Stimulated activated CD4-positive, alpha-beta T cell treated with anti-CD3 and anti-CD28 coated beads, Interleukin-12 subunit alpha, Interleukin-12 subunit beta, amount 100 ng/mL, for 4 hours (primary cell): ENCODE results near the gene NLGN4X.

Source experiments
- DNase-seq: peaks from one replicate; pipeline ENCODE4 v3.0.0-alpha.2; 2020

NLGN4X gene

GRCh38 chrX:6228720-6229119, at the start of gene NLGN4X:
NLGN4X (minus strand) TSS chrX:6228867; CDS start chrX:6151466, 77,401 bp downstream.
- no peak for DNase-seq

DNA sequence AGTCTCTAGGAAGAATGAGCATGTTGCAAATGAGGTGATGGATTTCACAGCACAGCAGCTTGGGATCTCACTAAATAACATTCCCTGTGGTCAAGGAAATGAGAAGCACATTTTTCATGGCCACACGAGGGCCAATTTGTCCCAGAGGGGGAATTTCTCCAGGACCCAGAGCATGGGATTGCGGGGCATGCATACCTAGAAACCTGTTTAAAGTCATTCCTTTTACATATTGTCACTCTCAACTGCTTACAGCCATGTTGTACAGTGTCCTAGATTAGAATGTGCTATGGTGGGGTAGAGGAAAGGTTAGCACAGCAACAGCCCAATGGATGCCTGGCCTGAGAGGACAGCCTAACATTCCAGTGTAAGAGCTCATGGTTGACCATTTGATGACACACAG, 37.4 kb upstream of the NLGN4X start:
- no peak for DNase-seq

DNA sequence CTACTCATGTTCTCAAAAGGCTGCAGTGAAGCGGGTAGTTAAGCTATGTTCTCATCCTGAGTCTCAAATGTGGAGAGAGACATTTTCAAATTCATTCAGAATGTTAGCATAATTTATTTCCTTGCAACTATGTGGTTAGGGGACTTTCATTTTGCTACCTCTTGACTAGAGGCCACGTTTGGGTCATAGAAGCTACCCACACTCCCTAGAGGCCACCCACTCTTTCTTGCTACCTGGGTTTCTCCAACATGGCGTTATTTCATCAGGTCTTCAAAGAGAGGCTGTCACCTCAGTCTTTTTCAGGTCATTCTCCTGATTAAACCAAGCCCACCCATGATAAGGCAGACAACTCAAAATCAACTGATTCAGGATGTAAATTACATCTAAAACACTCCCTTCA, 34.3 kb upstream of the NLGN4X start:
- DNase-seq: no peak

DNA sequence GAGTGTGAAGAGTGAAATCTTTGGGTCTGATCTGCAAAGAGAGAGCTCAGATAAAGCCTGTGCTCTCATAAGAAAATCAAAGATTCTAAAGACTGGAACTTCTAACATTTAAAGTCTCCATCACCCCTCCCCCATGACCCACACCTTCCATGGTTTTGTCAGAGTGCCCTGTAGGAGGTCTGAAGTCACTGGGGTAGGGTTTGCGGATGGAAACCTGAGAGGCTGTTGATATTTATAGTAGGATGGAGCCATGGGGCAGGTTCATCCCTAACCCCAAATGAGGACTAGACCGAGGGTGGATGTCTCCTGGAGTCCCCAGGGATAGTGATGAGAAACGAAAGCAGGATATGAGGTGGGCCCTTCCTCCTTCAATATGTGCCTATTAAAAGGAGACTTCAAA, 28.4 kb upstream of the NLGN4X start:
- no peak for DNase-seq

DNA sequence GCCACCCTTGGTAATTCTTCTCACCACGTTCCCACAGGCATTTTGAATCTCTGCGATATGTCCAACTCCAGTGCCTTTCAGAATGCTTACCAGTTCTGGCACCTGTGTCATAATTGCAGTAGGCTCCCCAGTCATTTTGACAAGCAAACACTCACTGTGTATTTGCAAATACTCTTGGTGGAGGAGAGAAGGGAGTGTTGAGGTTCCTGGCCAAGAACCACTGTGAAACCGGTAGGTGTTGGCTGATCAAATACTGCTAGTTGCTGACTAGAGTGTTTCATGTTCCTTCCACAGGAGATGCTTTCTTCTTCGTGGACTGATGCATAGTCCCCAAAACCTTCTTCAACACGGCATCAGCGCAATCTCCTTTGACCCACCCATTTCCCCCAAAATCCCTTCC, 16.0 kb upstream of the NLGN4X start:
- DNase-seq: no peak

- DNase-seq: no peak
These were observed 9.9 kb upstream of the NLGN4X start for GRCh38 chrX:6238576-6238975.

GRCh38 chrX:6227935-6228334, 732 bp downstream of the NLGN4X start:
- DNase-seq: no peak

GRCh38 chrX:6227453-6227835, 1.2 kb downstream of the NLGN4X start:
- no peak for DNase-seq

DNA sequence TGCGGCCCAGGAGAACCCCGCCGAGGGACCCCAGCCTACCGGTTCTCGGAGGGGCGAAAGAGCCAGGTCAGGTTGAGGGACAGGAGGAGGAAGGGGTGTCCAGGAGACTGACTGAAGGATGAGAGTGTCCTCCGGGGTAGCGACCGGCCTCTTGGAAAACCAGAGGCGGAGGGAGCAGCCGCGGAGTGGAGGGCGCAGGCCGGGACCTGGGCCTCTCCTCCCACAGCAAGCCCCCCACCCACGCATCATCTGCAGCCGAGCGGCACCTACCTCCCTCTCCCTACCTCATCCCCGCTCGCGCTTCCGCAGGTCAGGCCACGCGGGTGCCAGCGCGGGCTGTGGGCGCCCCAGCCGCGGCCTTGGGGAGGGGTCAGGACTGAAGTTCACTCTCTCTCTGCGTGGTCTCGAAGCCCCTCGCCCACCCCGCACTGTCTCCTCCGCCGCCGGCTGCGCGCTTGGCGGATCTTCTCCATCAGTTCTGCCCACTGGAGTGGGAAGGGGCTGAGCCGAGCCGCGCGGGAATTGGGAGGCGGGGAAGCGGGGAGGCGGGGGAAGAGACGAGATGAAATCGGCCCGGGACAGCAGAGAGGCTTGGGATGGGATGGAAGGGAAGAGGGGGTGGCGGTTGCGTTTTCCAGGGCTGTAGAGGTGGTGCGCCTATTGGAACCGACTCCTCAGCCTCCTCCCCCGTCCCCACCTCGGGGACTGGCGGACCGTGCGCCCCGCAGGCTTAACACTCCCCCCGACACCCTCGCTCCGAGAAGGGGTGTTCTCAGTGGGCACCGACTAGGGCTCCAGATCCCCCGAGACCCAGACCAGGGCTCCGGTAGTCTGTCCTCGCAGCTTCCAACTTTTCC, 1.8 kb downstream of the NLGN4X start:
- no peak for DNase-seq

GRCh38 chrX:6225911-6226595, 2.6 kb downstream of the NLGN4X start:
- DNase-seq: no peak

DNA sequence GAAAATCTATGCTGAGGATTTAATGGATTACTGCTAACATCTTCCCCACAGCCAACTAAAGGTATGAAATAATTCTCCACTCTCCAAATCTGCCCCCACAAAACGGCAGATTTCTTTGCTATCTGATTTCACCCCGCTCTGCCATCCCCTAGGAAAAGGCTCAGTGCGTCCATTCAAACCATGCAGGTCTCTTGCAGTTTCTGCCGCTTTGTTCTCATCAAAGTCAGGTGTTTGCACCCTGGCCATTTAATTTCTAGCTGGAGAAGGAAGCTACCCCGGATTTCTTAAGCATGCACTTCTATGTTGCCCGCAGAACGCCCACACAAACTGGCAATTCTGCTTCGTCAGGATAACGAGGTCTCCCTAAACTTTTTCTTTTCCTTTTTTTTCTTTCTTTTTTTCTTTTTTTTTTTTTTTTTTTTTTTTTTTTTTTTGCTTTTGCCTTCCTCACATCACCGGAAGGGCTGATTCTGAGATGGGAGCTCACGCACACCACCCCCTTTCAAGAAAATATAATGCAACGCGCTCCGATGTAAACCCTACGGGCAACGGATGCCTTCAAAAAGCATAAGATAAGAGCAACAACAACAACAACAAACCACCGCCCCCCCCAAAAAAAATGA, 3.3 kb downstream of the NLGN4X start:
- no peak for DNase-seq

GRCh38 chrX:6223516-6223915, 5.2 kb downstream of the NLGN4X start:
- no peak for DNase-seq

DNA sequence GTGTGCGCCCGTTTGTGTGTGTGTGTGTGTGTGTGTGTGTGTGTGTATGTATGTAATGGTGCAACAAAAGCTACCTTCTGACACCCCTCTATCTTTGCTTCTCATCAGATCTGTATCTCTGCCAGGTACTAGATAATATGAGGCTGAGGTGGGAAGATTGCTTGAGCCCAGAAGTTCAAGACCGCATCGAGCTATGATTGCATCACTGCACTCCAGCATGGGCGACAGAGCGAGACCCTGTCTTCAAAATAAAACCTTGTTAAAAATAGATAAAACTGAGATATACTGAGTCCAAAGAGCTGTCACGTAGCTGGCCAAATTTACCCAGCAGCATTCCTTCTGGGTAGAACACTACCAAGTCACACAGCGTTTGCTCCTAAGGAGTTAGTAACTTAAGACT, 18.4 kb downstream of the NLGN4X start:
- no peak for DNase-seq

GRCh38 chrX:6203462-6204215, 25.0 kb downstream of the NLGN4X start:
- DNase-seq: no peak

DNA sequence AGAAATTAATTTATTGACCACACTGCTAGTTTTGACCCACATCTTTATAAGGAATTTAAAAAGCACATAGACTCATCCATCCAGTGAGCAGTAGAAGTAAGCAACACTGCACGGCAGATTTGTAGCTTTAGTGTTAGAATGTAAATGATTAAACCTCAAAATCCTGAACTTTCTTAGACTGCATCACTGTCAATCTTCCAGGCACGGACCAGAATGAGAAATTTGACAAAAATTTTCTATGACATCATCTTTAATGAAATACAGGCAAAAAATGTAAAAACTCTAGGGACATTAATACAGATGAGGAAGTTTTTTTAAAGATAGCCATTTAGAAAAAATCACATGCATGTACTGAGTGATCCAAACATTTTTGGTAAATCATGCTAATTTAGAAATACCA, 29.2 kb downstream of the NLGN4X start:
- DNase-seq: no peak

DNA sequence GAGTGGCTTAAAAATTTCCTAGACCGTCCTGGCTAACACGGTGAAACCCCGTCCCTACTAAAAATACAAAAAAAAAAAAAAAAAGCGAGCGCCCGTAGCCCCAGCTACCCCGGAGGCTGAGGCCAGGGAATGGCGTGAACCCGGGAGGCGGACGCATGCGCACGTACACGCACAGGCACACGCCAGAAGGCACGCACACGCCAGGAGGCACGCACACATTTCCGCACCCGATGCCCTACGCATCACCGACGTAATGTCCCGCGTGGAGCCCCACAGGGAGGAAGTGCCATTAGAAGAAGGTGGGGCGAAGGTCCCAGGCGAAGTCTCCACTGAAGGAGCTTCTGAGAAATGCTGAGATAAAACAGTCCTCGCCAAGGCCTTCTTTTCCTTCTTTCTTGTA, 41.4 kb downstream of the NLGN4X start:
- DNase-seq: no peak

DNA sequence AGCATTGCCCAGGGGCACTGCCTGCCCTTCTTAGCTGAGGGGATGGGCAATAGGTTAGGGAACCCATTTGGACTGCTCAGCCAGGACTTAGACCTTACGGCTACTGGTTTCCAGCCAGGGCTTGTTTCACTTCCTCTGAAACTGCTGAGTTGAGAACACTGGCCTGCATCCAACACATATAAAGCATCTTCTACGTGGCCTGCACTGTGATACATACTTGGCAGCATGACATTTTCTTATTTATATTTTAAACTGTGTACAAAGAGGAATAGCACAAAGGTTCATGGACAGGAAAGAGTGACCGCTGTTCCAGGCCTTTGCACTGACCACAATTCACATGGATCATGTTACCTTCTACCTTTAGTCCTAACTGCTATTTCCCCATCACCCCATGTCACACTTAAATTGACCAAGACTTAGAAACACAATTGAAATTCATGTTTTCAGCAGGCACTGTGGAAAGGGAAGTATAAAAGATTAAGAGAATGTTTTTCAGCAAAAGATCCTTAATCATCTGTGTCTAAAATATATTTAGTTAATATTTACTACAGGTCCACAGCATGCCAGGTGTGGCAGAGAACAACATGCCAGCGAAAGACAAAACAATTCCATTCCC, 43.7 kb downstream of the NLGN4X start:
- no peak for DNase-seq

DNA sequence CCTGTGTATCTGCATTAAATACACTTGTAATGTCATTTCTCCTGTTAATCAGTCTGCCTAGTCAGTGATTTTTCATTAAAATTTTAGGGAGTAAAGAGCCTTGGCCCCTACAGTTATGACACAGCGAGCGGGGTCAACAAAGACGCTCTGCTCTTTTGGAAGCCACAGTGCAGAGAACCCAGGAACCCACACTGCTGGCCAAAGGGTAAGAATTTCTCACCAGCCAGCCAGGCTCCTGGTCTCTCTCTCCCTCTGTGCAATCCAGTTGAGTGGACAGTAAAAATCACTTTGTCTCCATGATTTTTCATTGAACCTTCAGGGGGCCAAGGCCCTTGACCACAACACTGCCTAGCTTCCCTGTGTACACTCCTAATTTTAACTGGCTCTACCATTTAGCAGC, 52.8 kb downstream of the NLGN4X start:
- DNase-seq: no peak

DNA sequence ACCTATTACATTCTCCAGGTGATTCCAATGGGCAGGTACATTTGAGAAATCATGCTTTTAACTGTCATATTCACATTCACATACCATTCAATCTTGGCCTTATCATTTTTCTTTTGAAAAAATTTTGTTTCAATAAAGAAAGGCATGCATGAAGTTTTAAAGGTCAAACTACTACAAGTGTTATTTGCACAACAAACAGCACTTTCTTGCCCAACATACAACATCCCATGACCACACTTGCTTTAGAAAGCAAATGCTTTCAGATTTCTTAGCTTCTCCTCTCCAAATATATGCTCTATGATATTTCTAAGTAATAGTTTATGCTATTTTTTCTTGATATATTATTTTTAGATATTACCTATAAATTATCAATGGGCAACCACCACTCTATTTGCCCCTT, 58.2 kb downstream of the NLGN4X start:
- no peak for DNase-seq

DNA sequence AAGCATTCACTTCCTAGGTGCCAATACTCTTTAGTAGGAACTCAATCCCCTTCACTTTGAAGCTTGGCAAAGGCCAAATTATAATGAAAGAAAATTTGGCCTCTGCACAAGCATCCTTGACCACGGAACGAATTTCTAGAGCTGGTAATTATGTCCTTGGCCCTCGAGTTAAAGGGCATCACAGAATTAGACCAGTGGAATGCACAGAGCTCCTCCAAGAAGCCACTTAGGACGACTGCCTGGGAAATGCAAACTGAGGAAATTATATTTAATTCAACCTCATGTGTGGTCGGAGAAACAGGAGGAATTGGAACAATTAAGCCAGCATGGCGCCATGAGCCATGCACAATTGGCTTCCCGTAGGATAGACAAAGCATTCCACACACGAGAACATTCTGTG, 59.3 kb downstream of the NLGN4X start:
- no peak for DNase-seq

- no peak for DNase-seq
These were observed 64.9 kb downstream of the NLGN4X start for GRCh38 chrX:6163721-6164120.

GRCh38 chrX:6159468-6159867, 69.2 kb downstream of the NLGN4X start:
- no peak for DNase-seq

DNA sequence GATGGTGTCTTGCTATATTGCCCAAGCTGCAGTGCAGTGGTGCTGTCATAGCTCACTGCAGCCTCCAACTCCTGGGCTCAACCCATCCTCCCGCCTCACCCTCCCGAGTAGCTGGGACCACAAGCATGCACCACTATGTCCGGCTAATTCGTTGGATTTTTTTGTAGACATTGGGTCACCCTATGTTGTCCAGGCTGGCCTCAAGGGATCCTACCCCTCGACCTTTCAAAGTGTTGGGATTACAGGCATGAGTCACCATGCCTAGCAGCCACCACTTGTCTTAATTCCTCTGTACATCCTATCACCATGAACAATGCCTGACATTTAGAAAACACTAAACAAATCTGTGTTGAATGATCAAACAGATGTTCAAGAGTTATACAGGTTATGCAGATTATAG, 76.7 kb downstream of the NLGN4X start:
- no peak for DNase-seq
